Endothelial cell of umbilical vein (primary cell): ENCODE data around the gene BCL2L13. TPM values are rescaled to one million over a fixed set of nuclear protein-coding genes. Genes with fewer than 3 reads are reported as not detected.

Experiments used
- BruUV-seq: library from RNA; stranded (reverse); fragments of 400-500 nt; replicated peaks from 2 replicates; lab custom pipeline; 2021; lab: Mats Ljungman, UMichigan
- CTCF ChIA-PET: fragments of 300-600, 350-600 bp; sonication (Branson Sonifier 250); formaldehyde crosslinking; loops from one replicate; lab custom pipeline; 2021; ENCODE audit warnings: antibody characterized with exemption, inconsistent platforms; lab: Charles Lee
- POLR2A ChIA-PET: fragments of 300-600, 350-600 bp; sonication (Branson Sonifier 250); formaldehyde crosslinking; loops from one replicate; lab custom pipeline; 2021; ENCODE audit warnings: antibody characterized with exemption, inconsistent platforms; lab: Charles Lee
- DNase-seq: peaks from one replicate; pipeline ENCODE4 v3.0.0-alpha.2; 2011; ENCODE audit warnings: low read depth, low spot score
- FAIRE-seq: peaks from 2 replicates; lab custom pipeline; 2011; peaks lifted over from hg19 to GRCh38; lab: Jason Lieb, UNC
- H2AFZ ChIP-seq: 2 replicates; pipeline ENCODE4 v1.6.0; 2012; ENCODE audit warnings: low read depth, low read length, control low read depth, inconsistent platforms
- H3K27ac ChIP-seq: 2 replicates; pipeline ENCODE4 v1.5.1; 2011; ENCODE audit warnings: low read depth, mild to moderate bottlenecking, control low read depth, low read length, moderate library complexity; ENCODE audit not compliant: insufficient read depth
- H3K27me3 ChIP-seq, 2 experiments: 2 replicates each; pipeline versions ENCODE4 v1.6.0 to v1.6.1; 2011; ENCODE audit warnings: low read length in 2 of 2, mixed read lengths in 1 of 2; ENCODE audit not compliant: control insufficient read depth in 2 of 2, insufficient read depth in 2 of 2
- H3K36me3 ChIP-seq, 2 experiments: 2 replicates in 1 of 2; 3 replicates in 1 of 2; pipeline ENCODE4 v1.5.1; 2011; ENCODE audit warnings: low read length in 2 of 2, mild to moderate bottlenecking in 1 of 2, moderate library complexity in 1 of 2; ENCODE audit not compliant: control insufficient read depth in 2 of 2, insufficient read depth in 2 of 2; ENCODE audit errors: extremely low read depth in 1 of 2
- H3K4me1 ChIP-seq: 3 replicates; pipeline ENCODE4 v1.5.1; 2011; ENCODE audit warnings: mild to moderate bottlenecking, low read length; ENCODE audit not compliant: control insufficient read depth, insufficient read depth; ENCODE audit errors: extremely low read depth
- H3K4me2 ChIP-seq: 2 replicates; pipeline ENCODE4 v1.6.1; 2011; ENCODE audit warnings: low read length, control low read depth, mixed read lengths; ENCODE audit not compliant: insufficient read depth
- H3K4me3 ChIP-seq, 3 experiments: fragments of 200-600 bp in 1 of 3; sonication (generic), shearing (Covaris generic) in 1 of 3; replicated peaks in 1 of 3; 2 replicates each; pipeline ENCODE4 v1.5.1; 2011 to 2016; ENCODE audit warnings: control low read depth in 3 of 3, low read length in 3 of 3, mild to moderate bottlenecking in 2 of 3, inconsistent platforms in 1 of 3, low read depth in 1 of 3, moderate library complexity in 1 of 3; ENCODE audit not compliant: insufficient read depth in 1 of 3
- H3K79me2 ChIP-seq: 2 replicates; pipeline ENCODE4 v1.6.0; 2012; ENCODE audit warnings: low read length, inconsistent platforms; ENCODE audit not compliant: control insufficient read depth, insufficient read depth
- H3K9ac ChIP-seq: replicated peaks from 2 replicates; pipeline ENCODE3; 2011; ENCODE audit warnings: low read length, control low read depth; ENCODE audit not compliant: insufficient read depth; ENCODE audit errors: extremely low read depth
- H3K9me1 ChIP-seq: replicated peaks from 3 replicates; pipeline ENCODE4 v1.6.0; 2011; ENCODE audit warnings: mild to moderate bottlenecking, low read length; ENCODE audit not compliant: control insufficient read depth, insufficient read depth; ENCODE audit errors: extremely low read depth
- H3K9me3 ChIP-seq: replicated peaks from 2 replicates; pipeline ENCODE4 v1.5.1; 2012; ENCODE audit warnings: low read length, inconsistent platforms; ENCODE audit not compliant: control insufficient read depth, insufficient read depth
- H4K20me1 ChIP-seq: replicated peaks from 2 replicates; pipeline ENCODE3; 2011; ENCODE audit warnings: mild to moderate bottlenecking, low read length; ENCODE audit not compliant: control insufficient read depth, insufficient read depth; ENCODE audit errors: extremely low read depth
- CTCF ChIP-seq, 2 donors: IDR thresholded peaks; 1 replicate in 1 of 2; 2 replicates in 1 of 2; pipeline ENCODE4 v1.5.1; 2011; ENCODE audit warnings: low read length in 2 of 2, mild to moderate bottlenecking in 2 of 2, moderate library complexity in 2 of 2, control low read depth in 1 of 2, inconsistent platforms in 1 of 2, low read depth in 1 of 2; ENCODE audit not compliant: insufficient read depth in 1 of 2; ENCODE audit errors: extremely low read depth in 1 of 2
- EZH2 ChIP-seq: IDR thresholded peaks from 2 replicates; pipeline ENCODE4 v1.6.1; 2012; ENCODE audit warnings: borderline replicate concordance, low read depth, mild to moderate bottlenecking, moderate library complexity, low read length, inconsistent platforms; ENCODE audit not compliant: severe bottlenecking
- FOS ChIP-seq: IDR thresholded peaks from 2 replicates; pipeline ENCODE4 v1.6.1; 2011; ENCODE audit warnings: mild to moderate bottlenecking, low read length, moderate library complexity, borderline replicate concordance; ENCODE audit not compliant: insufficient read depth
- GATA2 ChIP-seq: IDR thresholded peaks from 2 replicates; pipeline ENCODE4 v1.7.0; 2011; ENCODE audit warnings: low read depth, mild to moderate bottlenecking, moderate library complexity, mixed read lengths, low read length; ENCODE audit not compliant: insufficient read length, insufficient read depth
- MAX ChIP-seq: IDR thresholded peaks from 2 replicates; pipeline ENCODE4 v1.6.1; 2011; ENCODE audit not compliant: insufficient read depth, insufficient read length
- MYC ChIP-seq: IDR thresholded peaks from one replicate; pipeline ENCODE4 v1.6.1; 2011; ENCODE audit warnings: mild to moderate bottlenecking, low read depth, low read length
- POLR2A ChIP-seq: IDR thresholded peaks from 2 replicates; pipeline ENCODE4 v1.6.1; 2012; ENCODE audit warnings: low read depth, mild to moderate bottlenecking, control low read depth, low read length
- POLR2AphosphoS5 ChIP-seq: IDR thresholded peaks from 2 replicates; pipeline ENCODE4 v1.6.1; 2012; ENCODE audit warnings: low read depth, mild to moderate bottlenecking, control low read depth, low read length, moderate library complexity; ENCODE audit not compliant: insufficient read depth
- dilution Hi-C: fragments of 300-500 bp; cut with MboI; formaldehyde crosslinking; loops from one replicate; pipeline ENCODE4 v1.15.0; 2019; ENCODE audit warnings: low sequenced_read_pairs; ENCODE audit not compliant: extremely low pct_ligation_motif_present
- intact Hi-C: fragments of 100-400 bp; cut with micrococcal nuclease; formaldehyde crosslinking; loops from one replicate; pipeline ENCODE4 v1.10.0; 2022
- polyA plus RNA-seq, 4 experiments: library from polyadenylated mRNA; depleted of rRNA in 3 of 4; stranded (reverse) in 3 of 4; unstranded in 1 of 4; fragments of >200 nt; gene quantifications; 2 replicates each; pipeline versions ENCODE4 v1.2.1 to v1.2.3, GENCODE V29; 2011 to 2012; ENCODE audit warnings: missing spikeins in 1 of 4
- total RNA-seq: library from RNA; stranded (reverse); gene quantifications from 2 replicates; pipeline ENCODE4 v1.2.3, GENCODE V29; 2021

BCL2L13 gene
- total and polyA plus RNA-seq, 2 donors (not counting 3 experiments of a cell fraction or from before 2014, with no cell fraction given), result 28.1 to 36.2 TPM

- Histone ChIP-seq H3K27me3 (no peaks in the 10 kb centered on the region), H3K4me2 (no peak overlapping the region), H4K20me1 (peaks cover 2% of the 10 kb centered on the region), H3K9me1 (no peaks in the 10 kb centered on the region), H2AFZ (no peak overlapping the region), H3K4me1 (no peaks in the 10 kb centered on the region), H3K36me3 (no peaks in the 10 kb centered on the region), H3K9ac (no peak overlapping the region), H3K27ac (no peak overlapping the region), H3K9me3 (no peaks in the 10 kb centered on the region), H3K4me3 (no peak overlapping the region), H3K79me2 (no peaks in the 10 kb centered on the region)
- CTCF ChIA-PET, result no interaction called here
- TF ChIP-seq CTCF (IDR thresholded peaks at IDR 0.05; ENCODE audit: extremely low read depth in 1 of 2, insufficient read depth in 1 of 2, low read depth in 1 of 2, low read length in 2 of 2) (no peak), POLR2A (no peak), GATA2 (no peak), EZH2 (no peak), FOS (no peak), POLR2AphosphoS5 (no peak), MAX (no peak), MYC (no peak)
- BruUV-seq, result no TSS peak
- POLR2A ChIA-PET, result no interaction called here
- DNase-seq, result no peak
- no peak for FAIRE-seq
- intact Hi-C loops (no loop called here), dilution Hi-C loops (no loop called here)
Observed at GRCh38 chr22:17674152-17674551, 35.6 kb downstream of the BCL2L13 start.
